Astrocyte of the cerebellum (primary cell): Measurements from ENCODE around the gene NAPG.
A peak's percentile ranks its signal among the peaks of the same experiment; 100 is the strongest.

ENCODE experiments used
- DNase-seq: peaks from one replicate; pipeline ENCODE4 v3.0.0-alpha.2; 2011; ENCODE audit warnings: low read depth
- H3K4me3 ChIP-seq: 2 replicates; pipeline ENCODE4 v1.5.1; 2011; ENCODE audit warnings: mild to moderate bottlenecking, low read depth, low read length, moderate library complexity
- CTCF ChIP-seq: IDR thresholded peaks from 2 replicates; pipeline ENCODE4 v1.5.1; 2012; ENCODE audit warnings: low read length, low read depth, moderate library complexity, mild to moderate bottlenecking; ENCODE audit errors: missing control alignments
- in situ Hi-C: cut with HindIII; loops from 2 replicates; pipeline ENCODE4 v1.10.0; 2017; ENCODE audit warnings: low sequenced_read_pairs

Gene NAPG

GRCh38 chr18:10482985-10483949 is 42.6 kb upstream of the NAPG start:
- in situ Hi-C loops, result no loop called here
- no peak for DNase-seq
- H3K4me3 ChIP-seq, result no peak overlapping the region
- no peak for TF ChIP-seq CTCF

- DNase-seq, result no peak
- in situ Hi-C loops, result no loop called here
- no peak overlapping the region for H3K4me3 ChIP-seq
- no peak for TF ChIP-seq CTCF
Observed at GRCh38 chr18:10485475-10485874, 40.4 kb upstream of the NAPG start.

- no peak for DNase-seq
- no peak for TF ChIP-seq CTCF
- in situ Hi-C loops, result no loop called here
- H3K4me3 ChIP-seq, result no peak overlapping the region
Observed at GRCh38 chr18:10486362-10486761, 39.5 kb upstream of the NAPG start.

- in situ Hi-C loops, result no loop called here
- no peak for TF ChIP-seq CTCF
- DNase-seq, result no peak
- H3K4me3 ChIP-seq, result no peak overlapping the region
Observed at GRCh38 chr18:10487154-10487553, 38.7 kb upstream of the NAPG start.

GRCh38 chr18:10488017-10488416 is 37.8 kb upstream of the NAPG start:
- in situ Hi-C loops, result no loop called here
- no peak for TF ChIP-seq CTCF
- no peak overlapping the region for H3K4me3 ChIP-seq
- DNase-seq, result peak; percentile 62

GRCh38 chr18:10490401-10491165 is 35.2 kb upstream of the NAPG start:
- no peak overlapping the region for H3K4me3 ChIP-seq
- no peak for TF ChIP-seq CTCF
- no peak for DNase-seq
- in situ Hi-C loops, result no loop called here
